ENCODE data around the gene PCDHGA11.
"Not testable (repeated sequence)": the region's sequence is repeated elsewhere in the genome, so short reads cannot be mapped to it uniquely, and the experiment has no call there.

PCDHGA11 gene

DNA sequence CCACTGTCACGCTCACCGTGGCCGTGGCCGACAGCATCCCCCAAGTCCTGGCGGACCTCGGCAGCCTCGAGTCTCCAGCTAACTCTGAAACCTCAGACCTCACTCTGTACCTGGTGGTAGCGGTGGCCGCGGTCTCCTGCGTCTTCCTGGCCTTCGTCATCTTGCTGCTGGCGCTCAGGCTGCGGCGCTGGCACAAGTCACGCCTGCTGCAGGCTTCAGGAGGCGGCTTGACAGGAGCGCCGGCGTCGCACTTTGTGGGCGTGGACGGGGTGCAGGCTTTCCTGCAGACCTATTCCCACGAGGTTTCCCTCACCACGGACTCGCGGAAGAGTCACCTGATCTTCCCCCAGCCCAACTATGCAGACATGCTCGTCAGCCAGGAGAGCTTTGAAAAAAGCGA lies 11.9 kb downstream of the PCDHGA11 start:
- not testable (repeated sequence) for DNase-seq

DNA sequence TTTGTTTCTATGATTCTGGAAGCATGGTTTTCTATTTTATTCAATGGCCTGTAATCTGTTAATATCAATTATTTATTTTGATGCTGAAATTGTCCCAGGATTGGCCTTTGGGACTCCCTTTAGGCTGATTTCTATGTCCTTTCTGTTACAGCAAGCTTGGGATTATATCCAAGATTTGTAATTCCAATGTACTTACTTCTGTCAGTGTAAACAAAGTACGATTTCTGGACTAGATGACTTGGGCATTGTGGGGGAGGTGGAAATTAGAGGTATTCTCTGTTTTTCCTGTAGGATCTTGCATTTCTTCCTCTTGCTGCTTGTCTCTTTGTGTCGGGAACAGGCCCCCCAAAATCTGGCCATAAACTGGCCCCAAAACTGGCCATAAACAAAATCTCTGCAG lies 13.2 kb downstream of the PCDHGA11 start:
- no peak for DNase-seq

DNA sequence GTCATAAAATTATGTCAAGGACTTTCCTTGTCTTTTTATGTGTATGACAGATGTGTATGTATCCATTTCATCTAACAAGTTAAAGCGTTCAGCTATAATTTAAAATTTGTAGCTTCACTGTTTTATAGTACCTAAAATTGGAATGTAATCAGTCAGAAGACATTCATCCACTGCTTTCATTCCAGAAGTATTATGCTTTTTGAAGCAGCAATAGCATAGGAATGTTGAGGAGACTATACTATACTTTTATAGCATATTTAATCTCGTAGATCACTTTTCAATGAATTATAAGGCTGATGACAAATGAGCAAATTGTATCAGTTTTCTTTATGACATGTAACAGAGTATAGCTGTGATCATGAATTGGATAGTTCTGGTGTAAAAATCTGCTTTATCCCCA lies 16.4 kb downstream of the PCDHGA11 start:
- DNase-seq: no peak

GRCh38 chr5:141439411-141440141 lies 18.7 kb downstream of the PCDHGA11 start:
- no peak for DNase-seq

DNA sequence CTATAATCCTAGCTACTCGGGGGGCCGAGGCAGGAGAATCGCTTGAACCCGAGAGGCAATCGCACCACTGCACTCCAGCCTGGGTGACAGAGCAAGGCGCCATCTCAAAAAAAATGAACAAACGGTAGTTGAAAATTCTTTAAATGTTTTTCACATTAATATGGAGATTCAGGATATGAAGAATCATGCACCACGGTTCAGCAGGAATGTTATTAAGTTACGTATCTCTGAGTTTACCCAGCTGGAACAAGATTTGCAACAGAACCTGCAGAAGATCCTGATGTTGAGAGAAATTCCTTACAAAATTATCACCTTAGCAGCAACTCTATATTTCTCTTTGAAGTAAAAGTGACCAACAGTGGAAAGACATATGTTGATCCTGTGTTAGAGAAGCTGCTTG lies 19.5 kb downstream of the PCDHGA11 start:
- DNase-seq: no peak

- DNase-seq: no peak
Observed at GRCh38 chr5:141441571-141442170, 20.8 kb downstream of the PCDHGA11 start.

DNA sequence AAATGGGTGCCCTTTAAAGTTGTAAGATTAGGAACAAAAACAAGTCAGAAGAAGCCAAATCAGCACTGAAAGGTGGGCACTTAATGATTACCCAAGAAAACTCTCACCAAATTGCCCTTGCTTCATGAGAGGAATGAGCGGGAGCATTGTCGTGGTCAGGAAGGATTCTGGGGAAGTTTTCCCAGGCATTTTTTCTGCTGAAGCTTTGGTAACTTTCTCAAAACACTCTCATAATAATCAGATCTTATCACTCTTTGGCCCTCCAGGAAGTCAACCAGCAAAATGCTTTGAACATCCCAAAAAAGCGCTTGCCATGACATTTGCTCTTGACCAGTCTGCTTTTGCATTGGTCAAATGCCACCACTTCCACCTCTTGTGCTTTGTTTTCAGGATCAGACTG lies 44.5 kb downstream of the PCDHGA11 start:
- no peak for DNase-seq

Data from NCI-H1436 treated with DMSO at 0.1 percent for 48 hours (cell line).